ENCODE results near the gene HSPA4L. TPM values are rescaled to one million over a fixed set of nuclear protein-coding genes. Genes with fewer than 3 reads are reported as not detected.

The HSPA4L gene
- total and polyA plus RNA-seq, 2 donors (not counting 1 experiment from before 2014, with no cell fraction given) = 3.9 to 10.1 TPM

DNA sequence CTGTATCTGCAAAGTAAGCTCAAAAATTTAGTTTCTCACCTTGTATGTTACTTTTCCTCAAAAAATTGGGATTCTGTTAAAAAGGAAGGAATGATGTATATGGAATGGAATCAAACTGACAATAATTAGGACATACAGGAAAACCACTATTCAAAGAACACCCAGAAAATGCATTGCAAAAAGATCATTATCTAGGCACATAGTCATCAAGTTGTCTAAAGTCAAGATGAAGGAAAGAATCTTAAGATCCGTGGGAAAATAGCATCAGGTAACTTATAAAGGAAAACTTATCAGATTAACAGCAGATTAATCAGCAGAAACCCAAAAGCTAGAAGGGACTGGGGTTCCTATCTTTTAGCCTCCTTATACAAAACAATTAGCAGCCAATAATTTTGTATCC, 75.5 kb downstream of the HSPA4L start:
- Histone ChIP-seq H3K9me3 (ENCODE audit: control insufficient read depth, insufficient read depth, low read depth, low read length) (no peaks in the 10 kb centered on the region), H3K27ac (ENCODE audit: insufficient read depth, low read length) (no peak overlapping the region), H3K4me3 (replicated peaks in 1 of 4; ENCODE audit: control extremely low read depth in 1 of 4, insufficient read depth in 1 of 4, low read depth in 3 of 4, low read length in 4 of 4) (no peak overlapping the region), H3K27me3 (ENCODE audit: control insufficient read depth, insufficient read depth, low read length) (no peaks in the 10 kb centered on the region), H3K36me3 (ENCODE audit: control insufficient read depth, insufficient read depth, low read length) (no peaks in the 10 kb centered on the region), H4K20me1 (ENCODE audit: control insufficient read depth, extremely low read depth, insufficient read depth, low read length) (no peaks in the 10 kb centered on the region), H3K4me2 (ENCODE audit: extremely low read depth, insufficient read depth, low read length) (no peak overlapping the region), H2AFZ (ENCODE audit: low read length) (no peak overlapping the region), H3K9ac (ENCODE audit: insufficient read depth, low read length) (no peak overlapping the region), H3K79me2 (ENCODE audit: control insufficient read depth, insufficient read depth, low read length) (no peaks in the 10 kb centered on the region), H3K4me1 (ENCODE audit: control insufficient read depth, extremely low read depth, insufficient read depth, low read length) (peaks cover 9% of the 10 kb centered on the region)
- TF ChIP-seq EZH2 (IDR thresholded peaks at IDR 0.05; ENCODE audit: low read length, missing control alignments) = no peak
- TF ChIP-seq, protein P1, sequence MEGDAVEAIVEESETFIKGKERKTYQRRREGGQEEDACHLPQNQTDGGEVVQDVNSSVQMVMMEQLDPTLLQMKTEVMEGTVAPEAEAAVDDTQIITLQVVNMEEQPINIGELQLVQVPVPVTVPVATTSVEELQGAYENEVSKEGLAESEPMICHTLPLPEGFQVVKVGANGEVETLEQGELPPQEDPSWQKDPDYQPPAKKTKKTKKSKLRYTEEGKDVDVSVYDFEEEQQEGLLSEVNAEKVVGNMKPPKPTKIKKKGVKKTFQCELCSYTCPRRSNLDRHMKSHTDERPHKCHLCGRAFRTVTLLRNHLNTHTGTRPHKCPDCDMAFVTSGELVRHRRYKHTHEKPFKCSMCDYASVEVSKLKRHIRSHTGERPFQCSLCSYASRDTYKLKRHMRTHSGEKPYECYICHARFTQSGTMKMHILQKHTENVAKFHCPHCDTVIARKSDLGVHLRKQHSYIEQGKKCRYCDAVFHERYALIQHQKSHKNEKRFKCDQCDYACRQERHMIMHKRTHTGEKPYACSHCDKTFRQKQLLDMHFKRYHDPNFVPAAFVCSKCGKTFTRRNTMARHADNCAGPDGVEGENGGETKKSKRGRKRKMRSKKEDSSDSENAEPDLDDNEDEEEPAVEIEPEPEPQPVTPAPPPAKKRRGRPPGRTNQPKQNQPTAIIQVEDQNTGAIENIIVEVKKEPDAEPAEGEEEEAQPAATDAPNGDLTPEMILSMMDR (conservative IDR thresholded peaks at IDR 0.05 in 1 of 2, IDR thresholded peaks at IDR 0.05 in 1 of 2; ENCODE audit: low read depth in 1 of 2, low read length in 2 of 2) = no peak
- no peak for DNase-seq (ENCODE audit: low read depth in 2 of 2)

DNA sequence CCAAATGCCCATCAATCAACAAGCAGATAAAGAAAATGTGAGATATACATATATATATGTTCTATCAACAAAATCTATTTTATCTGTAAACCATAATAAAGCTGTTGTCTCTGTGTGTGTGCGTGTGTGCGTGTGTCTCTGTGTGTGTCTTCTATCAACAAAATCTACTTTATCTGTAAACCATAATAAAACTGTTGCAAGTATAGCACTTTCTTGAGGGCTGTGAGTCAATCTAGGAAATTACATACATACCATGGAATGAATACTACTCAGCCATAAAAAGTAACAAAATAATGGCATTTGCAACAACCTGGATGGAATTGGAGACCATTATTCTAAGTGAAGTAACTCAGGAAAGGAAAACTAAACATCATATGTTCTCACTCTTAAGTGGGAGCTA, 86.1 kb downstream of the HSPA4L start:
- H3K9ac ChIP-seq (ENCODE audit: insufficient read depth, low read length) = no peak overlapping the region
- TF ChIP-seq EZH2 (IDR thresholded peaks at IDR 0.05; ENCODE audit: low read length, missing control alignments) = no peak
- no peaks in the 10 kb centered on the region for H3K36me3 ChIP-seq (ENCODE audit: control insufficient read depth, insufficient read depth, low read length)
- no peak overlapping the region for H3K4me2 ChIP-seq (ENCODE audit: extremely low read depth, insufficient read depth, low read length)
- H3K27me3 ChIP-seq (ENCODE audit: control insufficient read depth, insufficient read depth, low read length) = no peaks in the 10 kb centered on the region
- H2AFZ ChIP-seq (ENCODE audit: low read length) = no peak overlapping the region
- no peaks in the 10 kb centered on the region for H3K9me3 ChIP-seq (ENCODE audit: control insufficient read depth, insufficient read depth, low read depth, low read length)
- H3K79me2 ChIP-seq (ENCODE audit: control insufficient read depth, insufficient read depth, low read length) = no peaks in the 10 kb centered on the region
- no peaks in the 10 kb centered on the region for H4K20me1 ChIP-seq (ENCODE audit: control insufficient read depth, extremely low read depth, insufficient read depth, low read length)
- DNase-seq (ENCODE audit: low read depth in 2 of 2) = peak in 1 of 2 donors; percentile 22
- H3K4me3 ChIP-seq (replicated peaks in 1 of 4; ENCODE audit: control extremely low read depth in 1 of 4, insufficient read depth in 1 of 4, low read depth in 3 of 4, low read length in 4 of 4) = no peak overlapping the region
- H3K27ac ChIP-seq (ENCODE audit: insufficient read depth, low read length) = no peak overlapping the region
- H3K4me1 ChIP-seq (ENCODE audit: control insufficient read depth, extremely low read depth, insufficient read depth, low read length) = peaks cover 11% of the 10 kb centered on the region

DNA sequence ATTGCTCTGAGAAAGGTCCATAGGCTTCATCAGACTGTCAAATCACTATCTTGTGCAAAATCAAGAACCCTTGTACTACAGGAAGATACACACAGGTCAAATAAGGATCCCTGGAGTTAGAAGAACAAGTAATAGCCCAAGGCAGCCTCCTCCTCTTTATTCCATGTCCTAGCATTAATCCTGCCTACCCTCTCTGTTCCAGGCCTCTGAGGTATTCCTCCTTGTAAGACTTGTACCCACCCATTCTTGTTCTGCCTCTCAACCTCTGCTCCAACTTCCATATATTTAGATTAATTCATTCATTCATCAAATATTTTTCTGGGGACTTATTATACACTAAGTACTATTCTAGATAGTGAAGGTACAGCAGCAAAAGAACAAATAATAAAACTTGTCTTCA, 88.2 kb downstream of the HSPA4L start:
- Histone ChIP-seq H3K4me1 (ENCODE audit: control insufficient read depth, extremely low read depth, insufficient read depth, low read length) (peaks cover 11% of the 10 kb centered on the region), H4K20me1 (ENCODE audit: control insufficient read depth, extremely low read depth, insufficient read depth, low read length) (no peaks in the 10 kb centered on the region), H3K4me2 (ENCODE audit: extremely low read depth, insufficient read depth, low read length) (no peak overlapping the region), H3K36me3 (ENCODE audit: control insufficient read depth, insufficient read depth, low read length) (no peaks in the 10 kb centered on the region), H3K9me3 (ENCODE audit: control insufficient read depth, insufficient read depth, low read depth, low read length) (no peaks in the 10 kb centered on the region), H3K27ac (ENCODE audit: insufficient read depth, low read length) (no peak overlapping the region), H3K79me2 (ENCODE audit: control insufficient read depth, insufficient read depth, low read length) (no peaks in the 10 kb centered on the region), H3K27me3 (ENCODE audit: control insufficient read depth, insufficient read depth, low read length) (no peaks in the 10 kb centered on the region), H3K4me3 (replicated peaks in 1 of 4; ENCODE audit: control extremely low read depth in 1 of 4, insufficient read depth in 1 of 4, low read depth in 3 of 4, low read length in 4 of 4) (no peak overlapping the region), H3K9ac (ENCODE audit: insufficient read depth, low read length) (no peak overlapping the region), H2AFZ (ENCODE audit: low read length) (no peak overlapping the region)
- no peak for TF ChIP-seq EZH2 (IDR thresholded peaks at IDR 0.05; ENCODE audit: low read length, missing control alignments)
- TF ChIP-seq, protein P1 (conservative IDR thresholded peaks at IDR 0.05 in 1 of 2, IDR thresholded peaks at IDR 0.05 in 1 of 2; ENCODE audit: low read depth in 1 of 2, low read length in 2 of 2) = no peak
- DNase-seq (ENCODE audit: low read depth in 2 of 2) = no peak

All from fibroblast of lung (primary cell).